Bronchial epithelial cell (primary cell): ENCODE data around the gene MRPL27. TPM values are rescaled to one million over a fixed set of nuclear protein-coding genes. Genes with fewer than 3 reads are reported as not detected.

ENCODE experiments used
- DNase-seq: peaks from one replicate; pipeline ENCODE4 v3.0.0-alpha.2; 2010; ENCODE audit warnings: low read depth
- FAIRE-seq: peaks from 2 replicates; lab custom pipeline; 2011; peaks lifted over from hg19 to GRCh38; lab: Jason Lieb, UNC
- H3K27me3 ChIP-seq: 2 replicates; pipeline ENCODE4 v1.5.1; 2011; ENCODE audit warnings: low read length; ENCODE audit not compliant: control insufficient read depth, insufficient read depth
- H3K36me3 ChIP-seq: 2 replicates; pipeline ENCODE4 v1.5.1; 2011; ENCODE audit warnings: low read length; ENCODE audit not compliant: control insufficient read depth, insufficient read depth
- H3K4me3 ChIP-seq: 2 replicates; pipeline ENCODE4 v1.5.1; 2011; ENCODE audit warnings: mild to moderate bottlenecking, low read depth, low read length, control low read depth
- total RNA-seq: library from RNA; depleted of rRNA; stranded (reverse); fragments of >200 nt; gene quantifications from 2 replicates; pipeline ENCODE4 v1.2.1, GENCODE V29; 2014
- TF ChIP-seq, protein P1 (sequence below): IDR thresholded peaks from 2 replicates; pipeline ENCODE4 v1.5.1; 2011; ENCODE audit warnings: mild to moderate bottlenecking, moderate library complexity, low read length, control low read depth, inconsistent platforms; ENCODE audit not compliant: insufficient read depth, severe bottlenecking

Gene MRPL27
- total RNA-seq, 1 donor from 2014 or later = 117 TPM

DNA sequence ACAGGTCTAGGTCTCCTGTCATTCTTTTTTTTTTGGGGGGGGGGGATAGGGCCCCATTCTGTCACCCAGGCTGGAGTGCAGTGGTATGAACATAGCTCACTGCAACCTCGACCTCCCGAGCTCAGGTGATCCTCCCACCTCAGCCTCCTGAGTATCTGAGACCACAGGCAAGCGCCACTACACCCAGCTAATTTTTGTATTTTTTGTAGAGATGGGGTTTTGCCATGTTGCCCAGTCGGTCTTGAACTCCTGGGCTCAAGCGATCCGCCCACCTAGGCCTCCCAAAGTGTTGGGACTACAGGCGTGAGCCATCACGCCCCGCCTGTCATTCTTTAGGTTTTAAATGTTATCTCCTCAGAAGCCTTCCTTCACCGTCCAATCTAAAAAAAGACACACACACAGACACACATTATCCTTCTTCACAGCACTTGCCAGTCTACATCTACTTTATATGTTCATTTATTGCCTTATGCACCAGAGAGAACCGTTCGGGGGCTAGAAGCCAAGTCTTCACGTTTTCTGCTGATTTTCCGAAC is 694 bp downstream of the MRPL27 start:
- FAIRE-seq = no peak

DNA sequence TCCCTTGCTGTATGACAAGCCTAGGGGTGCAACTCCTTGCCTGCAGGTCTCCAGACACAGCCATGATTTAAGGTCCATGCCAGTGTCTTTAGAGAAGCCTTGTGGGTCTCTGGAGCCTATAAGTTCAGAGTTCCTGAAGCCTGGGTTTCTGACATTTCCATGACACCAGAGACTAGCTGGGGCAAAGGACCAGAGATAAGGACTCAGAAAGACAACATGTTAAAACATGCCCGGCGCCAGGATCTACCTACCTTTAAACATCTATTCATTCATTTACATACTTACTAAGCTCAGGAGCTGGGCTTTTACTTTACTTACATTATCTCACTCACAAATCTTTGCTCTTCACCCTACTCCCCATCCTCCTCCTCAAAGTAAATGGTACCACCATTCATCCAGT is 1.5 kb downstream of the MRPL27 start:
- FAIRE-seq (no peak), DNase-seq (peak; percentile 88)
- TF ChIP-seq, protein P1, sequence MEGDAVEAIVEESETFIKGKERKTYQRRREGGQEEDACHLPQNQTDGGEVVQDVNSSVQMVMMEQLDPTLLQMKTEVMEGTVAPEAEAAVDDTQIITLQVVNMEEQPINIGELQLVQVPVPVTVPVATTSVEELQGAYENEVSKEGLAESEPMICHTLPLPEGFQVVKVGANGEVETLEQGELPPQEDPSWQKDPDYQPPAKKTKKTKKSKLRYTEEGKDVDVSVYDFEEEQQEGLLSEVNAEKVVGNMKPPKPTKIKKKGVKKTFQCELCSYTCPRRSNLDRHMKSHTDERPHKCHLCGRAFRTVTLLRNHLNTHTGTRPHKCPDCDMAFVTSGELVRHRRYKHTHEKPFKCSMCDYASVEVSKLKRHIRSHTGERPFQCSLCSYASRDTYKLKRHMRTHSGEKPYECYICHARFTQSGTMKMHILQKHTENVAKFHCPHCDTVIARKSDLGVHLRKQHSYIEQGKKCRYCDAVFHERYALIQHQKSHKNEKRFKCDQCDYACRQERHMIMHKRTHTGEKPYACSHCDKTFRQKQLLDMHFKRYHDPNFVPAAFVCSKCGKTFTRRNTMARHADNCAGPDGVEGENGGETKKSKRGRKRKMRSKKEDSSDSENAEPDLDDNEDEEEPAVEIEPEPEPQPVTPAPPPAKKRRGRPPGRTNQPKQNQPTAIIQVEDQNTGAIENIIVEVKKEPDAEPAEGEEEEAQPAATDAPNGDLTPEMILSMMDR = no peak
- H3K36me3 ChIP-seq = peaks cover 25% of the 10 kb centered on the region
- no peak overlapping the region for H3K4me3 ChIP-seq
- H3K27me3 ChIP-seq = no peaks in the 10 kb centered on the region

More for the DNA sequence above, 694 bp downstream of the MRPL27 start:
- Histone ChIP-seq H3K36me3 (peaks cover 23% of the 10 kb centered on the region), H3K27me3 (no peaks in the 10 kb centered on the region), H3K4me3 (peak overlapping the region; percentile 78)
- no peak for DNase-seq
- TF ChIP-seq, protein P1 = no peak

DNA sequence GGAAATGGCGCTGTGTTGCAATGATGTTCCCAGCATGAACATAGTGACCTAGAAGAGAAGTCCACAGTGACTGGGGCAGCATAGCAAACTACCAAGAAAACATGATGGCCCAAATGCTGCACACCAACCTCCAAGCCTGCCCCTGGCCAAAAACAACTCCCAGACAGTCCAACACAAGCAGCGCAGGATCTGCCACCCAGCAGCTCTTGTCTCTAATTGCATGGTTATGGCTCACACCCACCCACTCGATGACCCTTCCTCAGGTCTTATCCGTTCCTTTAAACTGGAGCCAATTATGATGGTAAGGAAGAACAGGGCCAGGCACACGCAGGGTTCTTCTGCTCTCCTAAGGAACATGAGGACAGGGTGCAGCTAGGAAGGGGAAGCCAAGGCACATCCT is 2.9 kb downstream of the MRPL27 start:
- no peak for FAIRE-seq
- Histone ChIP-seq H3K27me3 (no peaks in the 10 kb centered on the region), H3K4me3 (no peak overlapping the region), H3K36me3 (peaks cover 30% of the 10 kb centered on the region)
- DNase-seq = no peak
- TF ChIP-seq, protein P1 = no peak

DNA sequence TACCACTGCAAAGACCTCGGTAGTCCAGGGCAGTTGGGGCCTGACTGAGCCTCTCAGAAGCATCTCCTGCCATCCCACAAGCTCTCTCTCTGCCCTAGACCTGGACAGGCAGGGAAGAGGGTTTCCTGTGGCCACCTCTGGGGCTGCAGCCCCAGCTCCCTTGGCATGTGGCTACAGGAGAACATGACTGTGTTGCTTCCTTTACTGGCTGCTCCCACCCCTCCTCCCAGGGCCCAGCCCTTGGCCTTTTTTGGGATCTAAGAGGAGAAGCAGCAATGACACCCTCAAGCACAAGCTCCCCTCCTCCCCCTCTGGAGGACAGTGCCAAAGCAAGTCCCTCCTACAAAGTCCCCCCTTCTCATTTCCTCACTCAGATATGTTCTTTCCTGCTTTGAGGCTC is 5.6 kb downstream of the MRPL27 start:
- TF ChIP-seq, protein P1 = no peak
- no peak for DNase-seq
- H3K36me3 ChIP-seq = peaks cover 31% of the 10 kb centered on the region
- H3K4me3 ChIP-seq = no peak overlapping the region
- no peaks in the 10 kb centered on the region for H3K27me3 ChIP-seq
- no peak for FAIRE-seq

DNA sequence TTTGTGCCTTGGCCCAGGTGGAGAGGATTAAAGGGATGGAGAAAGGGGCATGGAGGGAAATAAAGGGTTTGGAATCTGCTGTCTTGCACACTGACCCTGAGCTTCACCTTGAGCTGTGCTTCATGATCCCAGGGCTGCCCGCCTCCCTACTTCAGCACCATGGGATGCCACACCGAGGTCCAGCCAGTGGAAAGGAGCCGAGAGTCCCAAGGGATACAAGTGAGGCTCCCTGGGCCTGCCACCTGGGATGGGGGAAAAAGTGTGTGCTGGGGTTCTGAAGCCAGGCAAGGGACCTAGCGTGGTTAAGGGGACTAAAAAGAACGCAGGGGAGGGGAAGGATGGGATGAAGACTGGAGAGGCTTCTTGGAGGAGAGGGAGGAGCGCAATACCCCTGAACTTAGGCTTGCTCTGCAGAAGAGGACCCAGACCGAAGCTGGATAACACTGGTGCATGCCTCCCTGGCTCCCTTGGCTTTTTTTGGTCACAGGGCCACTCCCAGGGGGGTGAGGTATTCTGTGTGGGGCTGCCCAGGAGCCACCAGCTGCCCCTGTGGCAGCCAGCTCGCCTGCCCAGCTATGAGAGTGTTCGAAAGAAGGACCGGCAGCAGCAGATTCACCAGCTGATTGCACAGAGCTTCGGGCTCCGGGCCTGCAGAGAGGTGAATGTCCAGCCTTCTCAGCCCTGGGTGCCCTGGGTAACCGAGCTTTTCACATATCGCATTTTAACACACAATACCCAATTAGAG is 7.2 kb downstream of the MRPL27 start:
- TF ChIP-seq, protein P1 = no peak
- Histone ChIP-seq H3K36me3 (peaks cover 32% of the 10 kb centered on the region), H3K27me3 (no peaks in the 10 kb centered on the region), H3K4me3 (no peak overlapping the region)
- DNase-seq (no peak), FAIRE-seq (no peak)
